A549 (cell line): Measurements from ENCODE around the gene ADCYAP1R1.

Source experiments
- CTCF ChIP-seq: fragments of >200 bp; sonication (Bioruptor Twin); formaldehyde crosslinking; IDR thresholded peaks from 3 replicates; pipeline ENCODE4 v1.5.1; 2016
- FOSB ChIP-seq: fragments of 250-450 bp; sonication (Bioruptor Pico); IDR thresholded peaks from 2 replicates; pipeline ENCODE4 v1.5.0; 2020; ENCODE audit warnings: mild to moderate bottlenecking, moderate library complexity
- RFX5 ChIP-seq: fragments of 450-650 bp; IDR thresholded peaks from 2 replicates; pipeline ENCODE4 v1.7.1; 2014; ENCODE audit warnings: antibody characterized with exemption, mild to moderate bottlenecking, moderate library complexity

GRCh38 chr7:31054608-31055278 is 2.6 kb downstream of the ADCYAP1R1 start:
- TF ChIP-seq RFX5 (no peak), FOSB (CRISPR knock-in tag) (no peak), CTCF (no peak)
